Activated naive CD8-positive, alpha-beta T cell (primary cell): ENCODE measurements around the gene ETV4.

ENCODE experiments used
- H3K27ac Mint-ChIP-seq: one replicate; pipeline ENCODE4 v1.8.0; 2021; ENCODE audit warnings: mixed read lengths
- H3K27me3 Mint-ChIP-seq: one replicate; pipeline ENCODE4 v1.8.0; 2021; ENCODE audit warnings: mixed read lengths
- H3K36me3 Mint-ChIP-seq: one replicate; pipeline ENCODE4 v1.8.0; 2021; ENCODE audit warnings: mixed read lengths
- H3K4me1 Mint-ChIP-seq: one replicate; pipeline ENCODE4 v1.8.0; 2021; ENCODE audit warnings: low read depth, mixed read lengths
- H3K4me3 Mint-ChIP-seq: one replicate; pipeline ENCODE4 v1.8.0; 2021; ENCODE audit warnings: mild to moderate bottlenecking, mixed read lengths
- H3K9me3 Mint-ChIP-seq: one replicate; pipeline ENCODE4 v1.8.0; 2021; ENCODE audit warnings: low read depth, mixed read lengths

The ETV4 gene

GRCh38 chr17:43540821-43541674, 5.1 kb downstream of the ETV4 start:
- Mint-ChIP-seq H3K9me3 (no peaks in the 10 kb centered on the region), H3K4me3 (no peak overlapping the region), H3K36me3 (no peaks in the 10 kb centered on the region), H3K27me3 (peaks cover 4% of the 10 kb centered on the region), H3K27ac (no peak overlapping the region), H3K4me1 (peaks cover 2% of the 10 kb centered on the region)

- Mint-ChIP-seq H3K4me3 (no peak overlapping the region), H3K9me3 (no peaks in the 10 kb centered on the region), H3K4me1 (no peaks in the 10 kb centered on the region), H3K36me3 (no peaks in the 10 kb centered on the region), H3K27me3 (no peaks in the 10 kb centered on the region), H3K27ac (no peak overlapping the region)
These were observed 9.7 kb downstream of the ETV4 start for GRCh38 chr17:43536236-43536992.

- Mint-ChIP-seq H3K4me1 (no peaks in the 10 kb centered on the region), H3K27ac (no peak overlapping the region), H3K27me3 (no peaks in the 10 kb centered on the region), H3K9me3 (no peaks in the 10 kb centered on the region), H3K4me3 (no peak overlapping the region), H3K36me3 (no peaks in the 10 kb centered on the region)
These were observed 11.2 kb downstream of the ETV4 start for GRCh38 chr17:43534909-43535308.

GRCh38 chr17:43533699-43534098, 12.4 kb downstream of the ETV4 start:
- Mint-ChIP-seq H3K4me1 (peaks cover 3% of the 10 kb centered on the region), H3K4me3 (no peak overlapping the region), H3K9me3 (no peaks in the 10 kb centered on the region), H3K27ac (no peak overlapping the region), H3K27me3 (no peaks in the 10 kb centered on the region), H3K36me3 (no peaks in the 10 kb centered on the region)

- Mint-ChIP-seq H3K27me3 (no peaks in the 10 kb centered on the region), H3K4me1 (peaks cover 3% of the 10 kb centered on the region), H3K36me3 (no peaks in the 10 kb centered on the region), H3K27ac (no peak overlapping the region), H3K4me3 (no peak overlapping the region), H3K9me3 (no peaks in the 10 kb centered on the region)
These were observed 13.6 kb downstream of the ETV4 start for GRCh38 chr17:43532581-43532980.

- Mint-ChIP-seq H3K9me3 (no peaks in the 10 kb centered on the region), H3K27me3 (no peaks in the 10 kb centered on the region), H3K4me3 (no peak overlapping the region), H3K36me3 (no peaks in the 10 kb centered on the region), H3K27ac (no peak overlapping the region), H3K4me1 (peaks cover 3% of the 10 kb centered on the region)
These were observed 14.2 kb downstream of the ETV4 start for GRCh38 chr17:43531955-43532354.

- H3K27me3 Mint-ChIP-seq = no peaks in the 10 kb centered on the region
- H3K4me1 Mint-ChIP-seq = peaks cover 3% of the 10 kb centered on the region
- H3K27ac Mint-ChIP-seq = no peak overlapping the region
- H3K9me3 Mint-ChIP-seq = no peaks in the 10 kb centered on the region
- no peak overlapping the region for H3K4me3 Mint-ChIP-seq
- H3K36me3 Mint-ChIP-seq = no peaks in the 10 kb centered on the region
These were observed 15.1 kb downstream of the ETV4 start for GRCh38 chr17:43531082-43531378.

- Mint-ChIP-seq H3K9me3 (no peaks in the 10 kb centered on the region), H3K27me3 (no peaks in the 10 kb centered on the region), H3K36me3 (no peaks in the 10 kb centered on the region), H3K27ac (no peak overlapping the region), H3K4me3 (no peak overlapping the region), H3K4me1 (peaks cover 3% of the 10 kb centered on the region)
These were observed 15.7 kb downstream of the ETV4 start for GRCh38 chr17:43530288-43531081.

GRCh38 chr17:43529947-43530287, 16.2 kb downstream of the ETV4 start:
- no peak overlapping the region for H3K4me3 Mint-ChIP-seq
- H3K4me1 Mint-ChIP-seq = peaks cover 3% of the 10 kb centered on the region
- no peaks in the 10 kb centered on the region for H3K27me3 Mint-ChIP-seq
- no peak overlapping the region for H3K27ac Mint-ChIP-seq
- H3K9me3 Mint-ChIP-seq = no peaks in the 10 kb centered on the region
- peaks cover 3% of the 10 kb centered on the region for H3K36me3 Mint-ChIP-seq

- no peaks in the 10 kb centered on the region for H3K27me3 Mint-ChIP-seq
- H3K4me3 Mint-ChIP-seq = no peak overlapping the region
- H3K4me1 Mint-ChIP-seq = peaks cover 3% of the 10 kb centered on the region
- H3K36me3 Mint-ChIP-seq = peaks cover 3% of the 10 kb centered on the region
- no peaks in the 10 kb centered on the region for H3K9me3 Mint-ChIP-seq
- H3K27ac Mint-ChIP-seq = no peak overlapping the region
These were observed 16.9 kb downstream of the ETV4 start for GRCh38 chr17:43528988-43529814.

GRCh38 chr17:43528319-43528987, 17.7 kb downstream of the ETV4 start:
- Mint-ChIP-seq H3K4me1 (peaks cover 3% of the 10 kb centered on the region), H3K9me3 (no peaks in the 10 kb centered on the region), H3K27ac (no peak overlapping the region), H3K36me3 (peaks cover 3% of the 10 kb centered on the region), H3K27me3 (no peaks in the 10 kb centered on the region), H3K4me3 (no peak overlapping the region)

GRCh38 chr17:43526886-43527648, 19.1 kb downstream of the ETV4 start:
- no peak overlapping the region for H3K27ac Mint-ChIP-seq
- no peaks in the 10 kb centered on the region for H3K9me3 Mint-ChIP-seq
- H3K27me3 Mint-ChIP-seq = no peaks in the 10 kb centered on the region
- peaks cover 3% of the 10 kb centered on the region for H3K36me3 Mint-ChIP-seq
- H3K4me3 Mint-ChIP-seq = no peak overlapping the region
- H3K4me1 Mint-ChIP-seq = peaks cover 3% of the 10 kb centered on the region

- no peak overlapping the region for H3K27ac Mint-ChIP-seq
- peaks cover 3% of the 10 kb centered on the region for H3K4me1 Mint-ChIP-seq
- H3K27me3 Mint-ChIP-seq = no peaks in the 10 kb centered on the region
- H3K9me3 Mint-ChIP-seq = no peaks in the 10 kb centered on the region
- H3K36me3 Mint-ChIP-seq = peaks cover 12% of the 10 kb centered on the region
- no peak overlapping the region for H3K4me3 Mint-ChIP-seq
These were observed 21.1 kb downstream of the ETV4 start for GRCh38 chr17:43524945-43525575.
